Right ventricle myocardium inferior (tissue), 1 donor: ENCODE measurements around the gene IRF2BP1. TPM values are rescaled to one million over a fixed set of nuclear protein-coding genes. Genes with fewer than 3 reads are reported as not detected.

Experiments
- ATAC-seq: fragments of 200-7000 bp; cut with Tn5 transposase; one replicate; pipeline ENCODE4 v1.9.1; 2020; ENCODE audit warnings: mild to moderate bottlenecking, moderate library complexity
- DNase-seq: peaks from one replicate; pipeline ENCODE4 v3.0.0; 2021; ENCODE audit errors: missing footprints
- intact Hi-C: fragments of 100-400 bp; cut with DNase I; formaldehyde crosslinking; loops from one replicate; pipeline ENCODE4 v1.11.0; 2022
- total RNA-seq: library from RNA; stranded (reverse); fragmentation: NEBNext Ultra II Directional; extraction: Animal tissue kit (Norgen Biotek cat#: 25700); gene quantifications from one replicate; pipeline ENCODE4 v1.2.1, GENCODE V29; 2021
- donor health status: DM: no; HTN: yes; CAD: no; lungs with severe emphysema.

IRF2BP1 gene
- total RNA-seq, 1 donor from 2014 or later: 19.9 TPM

DNA sequence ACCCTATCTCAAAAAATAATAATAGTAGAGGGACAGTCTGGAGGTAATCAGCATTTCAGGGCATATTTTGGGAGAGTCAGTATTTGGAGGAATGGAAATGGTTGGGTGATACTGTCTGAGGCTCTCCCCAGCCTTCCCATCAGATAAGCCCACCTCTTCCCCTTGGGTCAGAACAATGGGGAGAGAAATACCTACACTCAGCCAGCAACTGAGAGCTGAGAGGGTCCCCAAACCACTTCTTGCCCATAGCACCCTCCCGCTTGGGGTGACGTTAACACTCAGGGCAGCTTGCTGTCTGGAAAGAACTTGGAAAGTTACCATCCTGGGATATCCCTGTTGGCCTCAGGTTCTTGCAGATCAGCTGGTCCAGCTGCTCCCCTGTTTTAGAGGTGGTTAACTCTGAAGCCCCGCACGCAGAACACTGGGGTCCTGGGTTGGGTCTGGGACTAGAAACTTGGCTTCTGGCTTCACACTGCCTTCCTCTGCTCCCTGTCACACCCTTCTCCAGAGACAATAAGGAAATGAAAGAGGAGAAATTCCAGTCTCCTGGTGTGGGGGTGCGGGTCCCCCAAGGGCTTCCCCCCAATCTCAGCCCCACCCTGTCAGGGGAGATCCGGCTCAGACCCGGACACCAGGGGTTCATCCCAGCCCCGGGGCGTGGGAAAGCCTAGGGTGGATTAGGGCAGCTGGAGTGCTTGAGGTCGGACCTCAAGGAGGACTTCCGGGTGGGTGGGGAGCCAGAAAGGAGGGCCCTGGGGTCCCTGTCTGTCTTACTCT lies 19.4 kb downstream of the IRF2BP1 start:
- intact Hi-C loops: no loop called here
- ATAC-seq: no peak
- DNase-seq: no peak

- no peak for ATAC-seq
- intact Hi-C loops: no loop called here
- no peak for DNase-seq
Observed at GRCh38 chr19:45865269-45865948, 20.5 kb downstream of the IRF2BP1 start.

DNA sequence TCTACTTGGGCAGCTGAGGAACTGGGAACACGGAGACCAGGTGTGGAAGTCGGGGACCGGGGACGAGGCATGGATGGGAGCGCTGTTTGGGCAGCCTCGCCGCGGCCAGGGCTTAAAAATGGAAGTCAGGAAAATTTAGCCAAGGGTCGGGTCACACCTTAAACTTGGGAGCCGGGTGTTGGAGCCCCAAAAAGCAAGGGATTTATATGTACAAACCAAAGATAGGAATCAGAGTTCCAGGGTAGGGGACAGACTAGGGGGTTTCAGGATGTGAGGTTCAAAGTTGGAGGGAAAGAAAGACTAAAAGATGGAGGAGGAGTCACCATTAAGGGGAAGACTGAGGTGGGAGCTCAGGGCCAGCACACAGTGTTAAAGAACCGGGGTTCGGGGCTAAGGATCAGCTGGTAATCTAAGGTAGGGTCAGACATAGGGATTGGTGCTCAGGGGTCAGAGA lies 21.3 kb downstream of the IRF2BP1 start:
- DNase-seq (no peak), ATAC-seq (no peak)
- intact Hi-C loops: loop anchor here (5.0 kb wide), 1 partner anchor 92 kb away; no protein-coding TSS in a partner anchor

- ATAC-seq: peak; percentile 18
- intact Hi-C loops: loop anchor here (1.0 to 5.0 kb wide), 3 partner anchors 23 to 92 kb away; partner anchors contain the start of genes IRF2BP1 and MYPOP
- DNase-seq: peak; percentile 74
Observed at GRCh38 chr19:45863840-45864628, 21.9 kb downstream of the IRF2BP1 start, which contains the start of gene FOXA3. Gene FOXA3 (plus strand): TSS chr19:45864326. CDS start chr19:45864457, 131 bp downstream.

DNA sequence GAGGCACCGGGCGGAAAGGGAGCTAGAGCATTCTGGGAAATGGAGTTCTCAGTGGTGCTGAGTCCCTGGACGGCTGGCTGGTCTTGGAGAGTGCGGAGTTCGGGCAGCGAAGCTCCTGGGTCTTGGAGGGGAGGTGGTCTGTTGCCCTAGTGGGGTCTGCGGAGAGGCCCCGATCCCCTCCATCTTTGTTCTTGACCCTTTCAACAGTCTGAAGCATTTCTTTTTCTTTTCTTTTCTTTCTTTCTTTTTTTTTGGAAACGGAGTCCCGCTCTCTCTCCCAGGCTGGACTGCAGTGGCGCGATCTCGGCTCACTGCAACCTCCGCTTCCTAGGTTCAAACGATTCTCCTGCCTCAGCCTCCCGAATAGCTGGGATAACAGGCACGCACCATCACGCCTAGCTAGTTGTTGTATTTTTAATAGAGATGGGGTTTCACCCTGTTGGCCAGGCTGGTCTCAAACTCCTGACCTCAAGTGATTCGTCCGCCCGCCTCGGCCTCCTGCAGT lies 22.6 kb downstream of the IRF2BP1 start:
- ATAC-seq (no peak), DNase-seq (no peak)
- intact Hi-C loops: loop anchor here (1.0 to 5.0 kb wide), 3 partner anchors 23 to 91 kb away; partner anchors contain the start of genes IRF2BP1 and MYPOP

- DNase-seq (peak; percentile 99), ATAC-seq (peak; percentile 100)
- intact Hi-C loops: loop anchor here (1.0 to 5.0 kb wide), 3 partner anchors 24 to 90 kb away; partner anchors contain the start of genes IRF2BP1 and MYPOP
Observed at GRCh38 chr19:45862564-45863334, 23.2 kb downstream of the IRF2BP1 start, which contains the start of gene SYMPK. Gene SYMPK (minus strand): TSS chr19:45863147. CDS start chr19:45854495, 8,652 bp downstream.

GRCh38 chr19:45862271-45862563 lies 23.7 kb downstream of the IRF2BP1 start:
- no peak for DNase-seq
- intact Hi-C loops: loop anchor here (2.0 to 5.0 kb wide), 2 partner anchors 25 to 90 kb away; partner anchors contain the start of gene IRF2BP1
- ATAC-seq: no peak

- intact Hi-C loops: loop anchor here (5.0 kb wide), 1 partner anchor 88 kb away; no protein-coding TSS in a partner anchor
- ATAC-seq (no peak), DNase-seq (no peak)
Observed at GRCh38 chr19:45860359-45861259, 25.3 kb downstream of the IRF2BP1 start.

DNA sequence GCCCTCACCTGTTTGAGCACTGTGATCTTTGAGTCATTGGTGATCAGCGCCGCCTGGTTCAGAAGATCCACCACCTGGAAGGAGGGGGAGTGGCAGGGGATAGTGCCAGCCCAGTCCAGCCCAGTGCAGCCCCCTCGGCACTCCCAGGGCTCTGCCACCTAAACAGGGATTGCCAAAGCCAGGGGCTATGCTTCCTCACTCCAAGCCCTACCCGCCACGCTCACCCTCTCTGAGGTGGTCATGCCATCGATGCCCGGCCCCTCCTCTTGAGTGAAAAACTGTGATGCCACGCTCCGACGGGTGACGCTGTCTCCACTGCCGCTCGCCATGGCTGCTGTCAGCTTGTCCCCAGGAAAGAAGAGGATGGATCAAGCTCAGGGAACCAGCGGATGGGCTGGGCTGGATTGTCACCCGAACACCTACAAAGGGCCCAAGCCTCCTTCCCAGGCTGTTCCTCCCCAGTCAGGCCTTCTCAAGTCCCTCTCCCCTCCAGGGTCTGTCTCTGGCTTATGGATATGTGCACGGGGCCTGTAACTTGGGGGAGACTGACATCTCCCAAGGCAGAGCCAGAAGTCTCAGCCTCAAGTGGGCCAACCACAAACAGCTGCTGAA lies 31.7 kb downstream of the IRF2BP1 start:
- DNase-seq (no peak), ATAC-seq (no peak)
- intact Hi-C loops: no loop called here

DNA sequence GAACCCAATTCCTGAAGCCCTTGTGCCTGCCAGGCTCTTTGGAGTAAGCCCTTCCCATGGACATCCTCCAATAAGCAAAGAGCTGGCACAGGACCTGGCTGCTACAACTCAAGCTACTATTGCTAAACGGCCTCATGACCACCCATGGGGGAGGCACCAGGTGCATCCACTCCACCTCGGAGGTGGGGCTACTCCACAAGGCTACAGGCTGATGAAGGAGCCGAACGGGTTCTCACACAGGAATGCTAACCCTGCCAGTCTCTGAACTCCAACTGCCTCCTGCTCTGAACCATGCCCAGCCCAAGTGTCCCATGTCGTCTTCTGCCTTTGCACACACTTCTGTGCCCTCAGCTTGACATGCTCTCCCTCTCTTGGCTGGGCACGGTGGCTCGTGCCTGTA lies 33.0 kb downstream of the IRF2BP1 start:
- intact Hi-C loops: no loop called here
- ATAC-seq (no peak), DNase-seq (no peak)

DNA sequence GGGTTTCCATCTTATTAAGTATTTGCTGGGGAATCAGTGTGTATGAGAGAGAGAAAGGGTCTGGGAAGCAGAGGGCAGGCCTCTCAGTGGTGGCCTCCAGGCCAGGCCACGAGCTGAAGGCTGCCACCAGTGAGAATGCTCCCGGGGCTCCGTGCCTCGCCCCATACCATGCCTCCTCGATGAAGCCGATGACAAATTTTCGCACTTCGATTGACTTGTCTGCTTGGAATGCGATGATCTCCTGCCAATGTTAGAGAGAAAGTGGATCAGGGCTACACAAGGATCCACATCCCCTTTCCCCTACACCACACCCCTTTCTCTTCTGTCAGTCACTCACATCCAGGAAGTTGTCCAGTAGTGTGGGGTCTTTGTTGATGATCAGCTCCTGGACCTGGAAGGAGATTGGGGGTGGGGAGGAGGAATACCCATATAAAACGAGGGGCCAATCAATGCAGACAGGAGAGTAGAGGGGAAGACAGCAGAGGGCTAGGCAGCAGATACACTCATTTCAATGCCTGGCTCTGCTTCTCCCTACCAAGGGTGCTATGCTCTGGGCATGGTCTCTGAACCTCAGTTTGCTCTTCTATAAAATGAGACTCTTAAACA lies 33.7 kb downstream of the IRF2BP1 start:
- no peak for DNase-seq
- ATAC-seq: no peak
- intact Hi-C loops: no loop called here

DNA sequence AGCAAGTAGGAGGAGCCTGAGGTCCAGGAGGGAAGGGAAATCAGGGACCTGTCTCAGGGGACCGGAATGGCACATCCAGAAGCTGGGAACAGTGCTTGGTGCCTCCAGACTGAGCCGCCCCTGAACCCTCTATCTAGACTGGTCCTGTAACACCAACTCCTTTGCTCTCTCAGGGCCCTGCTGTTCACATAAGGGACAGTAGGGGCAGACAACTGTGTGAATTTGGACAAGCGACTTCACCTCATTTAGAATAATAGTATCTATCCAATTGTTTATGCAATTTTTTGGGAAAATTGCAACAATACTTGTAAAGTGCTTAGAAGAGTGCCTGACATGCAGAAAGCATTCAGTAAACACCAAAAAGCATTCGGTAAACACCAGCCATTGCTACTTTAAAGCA lies 37.0 kb downstream of the IRF2BP1 start:
- intact Hi-C loops: no loop called here
- no peak for ATAC-seq
- no peak for DNase-seq

DNA sequence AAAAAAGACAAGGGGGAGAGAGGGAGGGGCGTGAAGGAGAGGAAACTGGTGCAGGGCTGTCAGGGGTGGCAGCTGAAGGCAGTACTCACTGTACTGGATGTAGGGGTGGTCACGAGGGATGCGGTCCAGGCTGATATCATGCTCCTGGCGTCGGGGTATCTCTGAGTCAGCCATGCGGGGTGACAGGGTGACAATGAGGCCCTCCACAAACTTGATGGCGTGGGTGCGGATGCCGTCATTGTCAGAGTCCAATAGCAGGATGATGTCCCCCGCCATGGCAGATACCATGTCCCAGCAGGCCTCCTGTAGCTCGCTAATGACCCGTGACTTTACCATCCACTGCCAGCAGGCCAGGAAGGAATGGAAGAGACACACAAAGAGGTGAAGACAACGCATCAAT lies 38.3 kb downstream of the IRF2BP1 start:
- DNase-seq: no peak
- ATAC-seq: no peak
- intact Hi-C loops: no loop called here

GRCh38 chr19:45842198-45842597 lies 43.7 kb downstream of the IRF2BP1 start:
- ATAC-seq: no peak
- intact Hi-C loops: no loop called here
- no peak for DNase-seq

GRCh38 chr19:45834970-45835369 lies 51.0 kb downstream of the IRF2BP1 start:
- intact Hi-C loops: no loop called here
- no peak for DNase-seq
- no peak for ATAC-seq
